HCT116 (cell line): ENCODE measurements around the gene ASCC1.

ENCODE experiments used
- EZH2phosphoT487 ChIP-seq: fragments of 200-600 bp; IDR thresholded peaks from 2 replicates; pipeline ENCODE4 v1.6.1; 2018; ENCODE audit warnings: antibody characterized with exemption, borderline replicate concordance
- POLR2AphosphoS5 ChIP-seq: IDR thresholded peaks from 2 replicates; pipeline ENCODE4 v1.6.1; 2011; ENCODE audit warnings: mild to moderate bottlenecking, low read depth, low read length, moderate library complexity
- RAD21 ChIP-seq: IDR thresholded peaks from 2 replicates; pipeline ENCODE4 v1.6.1; 2012; ENCODE audit warnings: low read depth, mild to moderate bottlenecking
- TF ChIP-seq, protein P1 (sequence below): IDR thresholded peaks from 2 replicates; pipeline ENCODE4 v1.6.1; 2012; ENCODE audit warnings: low read depth

DNA sequence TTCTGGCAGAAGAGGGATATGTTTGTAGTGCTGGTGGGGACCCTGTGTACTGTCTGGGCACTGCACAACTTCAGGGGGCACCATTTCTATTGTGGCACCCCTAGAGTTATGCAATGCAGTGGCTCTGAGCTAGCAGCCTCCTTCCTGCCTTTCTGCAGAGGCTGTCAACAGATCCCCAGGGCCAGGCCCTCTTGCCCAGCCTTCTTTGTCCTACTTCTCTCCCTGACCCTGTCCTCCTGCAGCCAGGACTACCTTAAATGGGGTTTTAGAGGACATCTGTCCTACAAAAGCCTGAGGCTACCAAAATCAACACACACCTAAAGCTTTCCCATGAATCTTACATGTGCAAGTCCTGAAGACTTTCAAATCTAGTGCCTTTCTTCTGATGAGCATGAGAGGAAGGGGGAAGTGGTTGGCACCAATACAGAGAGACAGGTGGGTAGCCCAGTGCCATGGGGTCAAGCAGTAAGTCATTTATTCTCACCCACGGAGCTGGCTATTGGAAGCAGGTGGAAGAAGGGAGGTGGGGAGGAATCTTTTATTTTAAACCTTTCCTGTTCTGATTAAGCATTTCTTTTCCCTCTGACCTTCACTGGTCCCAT, 130.1 kb downstream of the ASCC1 start:
- TF ChIP-seq, protein P1, sequence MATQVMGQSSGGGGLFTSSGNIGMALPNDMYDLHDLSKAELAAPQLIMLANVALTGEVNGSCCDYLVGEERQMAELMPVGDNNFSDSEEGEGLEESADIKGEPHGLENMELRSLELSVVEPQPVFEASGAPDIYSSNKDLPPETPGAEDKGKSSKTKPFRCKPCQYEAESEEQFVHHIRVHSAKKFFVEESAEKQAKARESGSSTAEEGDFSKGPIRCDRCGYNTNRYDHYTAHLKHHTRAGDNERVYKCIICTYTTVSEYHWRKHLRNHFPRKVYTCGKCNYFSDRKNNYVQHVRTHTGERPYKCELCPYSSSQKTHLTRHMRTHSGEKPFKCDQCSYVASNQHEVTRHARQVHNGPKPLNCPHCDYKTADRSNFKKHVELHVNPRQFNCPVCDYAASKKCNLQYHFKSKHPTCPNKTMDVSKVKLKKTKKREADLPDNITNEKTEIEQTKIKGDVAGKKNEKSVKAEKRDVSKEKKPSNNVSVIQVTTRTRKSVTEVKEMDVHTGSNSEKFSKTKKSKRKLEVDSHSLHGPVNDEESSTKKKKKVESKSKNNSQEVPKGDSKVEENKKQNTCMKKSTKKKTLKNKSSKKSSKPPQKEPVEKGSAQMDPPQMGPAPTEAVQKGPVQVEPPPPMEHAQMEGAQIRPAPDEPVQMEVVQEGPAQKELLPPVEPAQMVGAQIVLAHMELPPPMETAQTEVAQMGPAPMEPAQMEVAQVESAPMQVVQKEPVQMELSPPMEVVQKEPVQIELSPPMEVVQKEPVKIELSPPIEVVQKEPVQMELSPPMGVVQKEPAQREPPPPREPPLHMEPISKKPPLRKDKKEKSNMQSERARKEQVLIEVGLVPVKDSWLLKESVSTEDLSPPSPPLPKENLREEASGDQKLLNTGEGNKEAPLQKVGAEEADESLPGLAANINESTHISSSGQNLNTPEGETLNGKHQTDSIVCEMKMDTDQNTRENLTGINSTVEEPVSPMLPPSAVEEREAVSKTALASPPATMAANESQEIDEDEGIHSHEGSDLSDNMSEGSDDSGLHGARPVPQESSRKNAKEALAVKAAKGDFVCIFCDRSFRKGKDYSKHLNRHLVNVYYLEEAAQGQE, result no peak
- TF ChIP-seq EZH2phosphoT487, result no peak
- no peak for TF ChIP-seq RAD21
- TF ChIP-seq POLR2AphosphoS5, result no peak
